GM10266 (cell line): Measurements from ENCODE around the gene GSTO2.

Experiments used
- DNase-seq: peaks from one replicate; pipeline ENCODE4 v3.0.0; 2012; ENCODE audit errors: extremely low spot score
- CTCF ChIP-seq: IDR thresholded peaks from 2 replicates; pipeline ENCODE4 v1.5.1; 2012; ENCODE audit warnings: mild to moderate bottlenecking, low read depth; ENCODE audit not compliant: control insufficient read depth, insufficient read depth; ENCODE audit errors: missing control alignments

GSTO2 gene

GRCh38 chr10:104326991-104327610, 58.1 kb downstream of the GSTO2 start:
- no peak for TF ChIP-seq CTCF
- DNase-seq: no peak

DNA sequence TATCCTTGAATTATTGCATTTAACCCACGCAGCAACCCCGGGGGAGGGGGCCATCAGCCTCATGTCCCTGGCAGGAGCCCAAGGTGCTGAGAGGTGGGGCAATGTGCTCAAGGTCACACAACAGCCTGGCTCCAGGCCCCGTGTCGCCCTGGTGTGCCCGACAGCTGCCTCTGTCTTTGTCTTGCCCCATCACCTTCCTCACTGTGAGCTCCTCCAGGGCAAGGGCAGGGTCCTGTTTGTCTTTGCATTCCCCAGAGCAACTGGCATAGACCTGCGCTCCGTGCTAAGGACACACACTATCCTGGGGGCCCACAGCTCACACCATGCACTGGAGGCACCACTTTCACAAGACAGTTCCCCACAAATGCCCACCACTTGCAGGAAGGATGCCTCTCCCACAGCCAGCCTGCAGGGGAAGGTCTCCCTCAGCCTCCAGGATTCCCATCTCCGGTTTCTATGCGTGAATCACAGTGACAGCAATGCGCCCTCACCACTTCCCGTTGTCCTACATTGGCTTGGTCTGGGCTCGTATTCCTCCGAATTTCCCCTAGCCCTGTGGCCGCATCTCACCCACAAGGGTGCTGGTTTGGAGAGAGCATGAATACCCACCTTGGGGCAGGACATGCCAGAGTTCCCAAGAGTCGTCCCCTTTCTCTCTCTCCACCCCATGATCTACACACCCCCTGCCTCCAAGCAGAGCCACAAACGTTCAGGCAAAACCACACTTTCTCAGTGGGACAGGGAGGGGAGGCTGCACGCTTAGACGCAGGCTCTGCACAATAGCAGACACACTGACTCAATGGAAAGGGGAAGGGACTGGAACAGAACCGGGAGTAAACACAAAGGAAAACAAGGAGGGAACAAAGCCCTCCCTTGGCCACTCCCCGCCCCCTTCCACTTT, 59.0 kb downstream of the GSTO2 start:
- TF ChIP-seq CTCF: no peak
- DNase-seq: no peak

DNA sequence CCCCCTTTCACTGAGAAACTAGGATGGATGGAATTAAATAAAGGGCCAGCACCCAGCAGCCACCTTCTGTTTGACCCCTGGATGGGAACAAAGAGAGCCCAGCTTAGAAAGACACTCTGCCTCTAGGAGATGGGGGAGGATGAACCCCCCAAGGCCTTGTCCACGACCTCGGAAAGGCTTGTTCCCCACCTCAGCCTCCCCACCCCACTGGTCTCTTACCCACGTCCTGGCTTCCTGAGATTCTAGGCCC, 59.6 kb downstream of the GSTO2 start:
- no peak for TF ChIP-seq CTCF
- no peak for DNase-seq

DNA sequence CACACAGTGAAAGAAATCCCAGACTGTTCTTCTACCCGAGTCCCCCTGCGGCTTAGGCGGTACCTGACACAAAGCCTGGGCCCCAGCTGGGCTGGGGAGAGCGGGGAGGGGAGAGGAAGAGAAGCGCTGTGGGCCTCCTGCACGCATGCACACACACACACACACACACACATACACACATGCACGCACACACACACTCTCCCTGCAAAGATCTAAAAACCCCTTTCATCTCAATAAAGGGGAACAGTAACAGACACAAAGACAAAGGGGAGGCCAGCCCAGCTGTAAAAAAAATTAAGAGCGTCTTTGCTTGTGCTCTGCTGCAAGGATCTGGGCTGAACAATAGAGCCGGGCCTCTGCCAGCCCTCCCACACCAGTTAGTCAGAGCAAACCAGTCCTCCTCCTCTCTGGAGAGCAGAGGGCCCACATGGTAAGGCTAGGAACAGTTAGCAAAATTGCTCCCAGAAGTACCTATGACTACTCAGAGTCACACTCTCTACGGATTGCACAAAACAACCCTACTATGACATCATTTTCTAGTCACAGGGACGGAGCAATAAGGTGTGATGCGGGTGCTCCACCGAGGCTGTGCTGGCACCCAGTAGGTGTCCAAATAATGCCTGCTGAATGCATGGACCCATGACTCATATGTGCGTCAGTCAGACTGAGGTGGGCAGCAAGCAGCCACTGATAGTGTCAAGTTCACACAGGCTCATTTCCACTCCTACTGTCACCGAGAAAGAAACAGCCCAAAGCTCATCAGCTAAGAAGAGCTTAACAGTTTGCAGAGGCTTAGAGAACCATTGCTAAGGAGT, 60.1 kb downstream of the GSTO2 start:
- DNase-seq: no peak
- TF ChIP-seq CTCF: no peak

- no peak for DNase-seq
- TF ChIP-seq CTCF: no peak
These were observed 60.8 kb downstream of the GSTO2 start for GRCh38 chr10:104329735-104330134.

DNA sequence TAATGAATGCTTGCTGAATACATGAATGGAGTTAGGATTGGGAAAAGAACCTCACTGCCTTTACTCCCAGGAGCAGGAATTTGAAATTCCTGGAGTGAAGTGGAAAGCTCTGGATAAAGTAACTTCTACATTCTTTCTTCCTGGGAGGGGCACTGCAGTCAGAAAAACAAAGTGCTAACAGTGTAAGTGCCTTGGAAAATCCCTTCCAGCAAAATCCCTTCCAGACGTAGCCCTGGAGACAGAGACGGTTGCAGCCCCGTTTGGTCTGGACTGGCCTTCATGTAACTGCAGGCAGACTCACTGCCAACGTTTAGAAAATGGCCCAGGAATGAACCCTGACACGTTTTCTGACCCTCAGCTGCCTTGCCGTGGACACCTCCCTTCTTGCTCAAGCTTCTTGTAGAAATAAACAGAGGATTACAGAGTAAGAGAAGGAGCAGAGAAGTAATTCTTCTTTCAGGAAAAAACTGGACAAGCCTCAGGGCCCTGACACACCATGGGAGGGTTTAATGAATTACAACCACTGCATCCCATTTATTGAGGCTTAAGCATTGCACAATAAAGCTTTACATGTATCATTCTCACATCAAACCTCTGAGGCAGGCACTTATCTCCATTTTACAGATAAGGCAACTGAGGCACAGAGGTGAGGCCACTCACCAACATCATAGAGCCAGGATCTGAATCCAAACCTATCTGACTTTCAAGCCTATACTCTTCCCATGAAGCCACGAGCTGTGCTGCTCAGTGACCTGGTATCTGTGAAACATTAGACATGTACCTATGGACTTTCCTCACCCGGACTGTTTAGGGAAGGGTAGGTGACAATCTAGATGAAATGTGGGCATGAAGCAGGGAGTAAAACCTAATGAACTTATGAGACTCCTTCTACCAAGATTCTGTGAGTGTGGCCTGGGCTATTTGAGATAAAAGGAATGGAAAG, 61.5 kb downstream of the GSTO2 start:
- no peak for DNase-seq
- TF ChIP-seq CTCF: no peak
